WI38 (cell line): ENCODE measurements around the gene SERPINH1.

Experiments
- H3K4me3 ChIP-seq: 2 replicates; pipeline ENCODE4 v1.5.1; 2011; ENCODE audit warnings: low read depth, mild to moderate bottlenecking, control low read depth, low read length
- TF ChIP-seq, protein P1 (sequence below): IDR thresholded peaks from 2 replicates; pipeline ENCODE4 v1.5.1; 2012; ENCODE audit warnings: low read depth, mild to moderate bottlenecking, control low read depth, low read length

SERPINH1 gene

GRCh38 chr11:75601494-75601893, 39.4 kb downstream of the SERPINH1 start:
- TF ChIP-seq, protein P1, sequence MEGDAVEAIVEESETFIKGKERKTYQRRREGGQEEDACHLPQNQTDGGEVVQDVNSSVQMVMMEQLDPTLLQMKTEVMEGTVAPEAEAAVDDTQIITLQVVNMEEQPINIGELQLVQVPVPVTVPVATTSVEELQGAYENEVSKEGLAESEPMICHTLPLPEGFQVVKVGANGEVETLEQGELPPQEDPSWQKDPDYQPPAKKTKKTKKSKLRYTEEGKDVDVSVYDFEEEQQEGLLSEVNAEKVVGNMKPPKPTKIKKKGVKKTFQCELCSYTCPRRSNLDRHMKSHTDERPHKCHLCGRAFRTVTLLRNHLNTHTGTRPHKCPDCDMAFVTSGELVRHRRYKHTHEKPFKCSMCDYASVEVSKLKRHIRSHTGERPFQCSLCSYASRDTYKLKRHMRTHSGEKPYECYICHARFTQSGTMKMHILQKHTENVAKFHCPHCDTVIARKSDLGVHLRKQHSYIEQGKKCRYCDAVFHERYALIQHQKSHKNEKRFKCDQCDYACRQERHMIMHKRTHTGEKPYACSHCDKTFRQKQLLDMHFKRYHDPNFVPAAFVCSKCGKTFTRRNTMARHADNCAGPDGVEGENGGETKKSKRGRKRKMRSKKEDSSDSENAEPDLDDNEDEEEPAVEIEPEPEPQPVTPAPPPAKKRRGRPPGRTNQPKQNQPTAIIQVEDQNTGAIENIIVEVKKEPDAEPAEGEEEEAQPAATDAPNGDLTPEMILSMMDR: no peak
- no peak overlapping the region for H3K4me3 ChIP-seq

GRCh38 chr11:75602951-75603350, 40.9 kb downstream of the SERPINH1 start:
- H3K4me3 ChIP-seq: no peak overlapping the region
- TF ChIP-seq, protein P1: no peak

DNA sequence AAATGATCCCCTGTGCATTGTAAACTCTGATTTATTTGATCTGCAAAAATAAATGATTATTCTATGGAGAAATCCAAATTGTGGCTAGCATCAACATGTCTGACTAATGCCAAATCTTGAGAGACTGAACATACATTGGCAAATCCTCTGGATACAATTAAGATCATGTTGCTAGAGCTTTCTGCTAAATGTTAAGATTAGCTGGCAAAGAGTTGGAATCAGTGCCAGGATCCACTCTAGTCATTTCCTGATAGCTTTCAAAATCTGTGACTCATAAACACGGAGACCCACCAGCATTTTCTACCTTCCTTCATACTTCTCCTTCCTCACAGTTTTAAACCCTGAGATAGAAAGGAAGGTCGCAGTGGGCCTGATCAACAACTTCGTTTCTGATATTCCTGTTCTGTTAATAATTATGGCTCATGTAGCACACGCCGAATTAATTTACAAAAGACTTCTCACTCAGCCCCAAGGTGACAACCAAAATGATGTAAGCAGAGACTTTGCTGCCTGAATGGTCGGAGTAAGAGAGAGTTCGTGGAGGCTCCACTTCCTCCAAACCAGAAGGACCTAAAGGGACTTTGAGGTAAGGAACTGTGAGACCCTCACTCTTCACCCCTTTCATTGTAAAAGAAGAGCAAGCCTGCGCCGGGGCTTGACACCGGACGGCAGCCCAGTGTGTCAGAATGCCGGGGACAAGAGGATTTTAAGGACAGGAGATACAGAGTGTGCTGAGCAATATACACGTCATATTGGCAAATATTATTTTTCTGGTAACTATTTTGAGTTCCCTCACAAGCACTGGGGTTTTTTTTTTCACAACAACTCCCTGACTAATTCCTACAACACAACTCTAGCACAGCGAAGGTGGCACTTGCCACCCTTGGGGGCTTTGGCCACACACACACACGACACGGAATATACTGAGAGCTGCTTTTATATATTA, 42.0 kb downstream of the SERPINH1 start:
- TF ChIP-seq, protein P1: no peak
- no peak overlapping the region for H3K4me3 ChIP-seq

- TF ChIP-seq, protein P1: no peak
- no peak overlapping the region for H3K4me3 ChIP-seq
These were observed 44.0 kb downstream of the SERPINH1 start for GRCh38 chr11:75606099-75606498.

DNA sequence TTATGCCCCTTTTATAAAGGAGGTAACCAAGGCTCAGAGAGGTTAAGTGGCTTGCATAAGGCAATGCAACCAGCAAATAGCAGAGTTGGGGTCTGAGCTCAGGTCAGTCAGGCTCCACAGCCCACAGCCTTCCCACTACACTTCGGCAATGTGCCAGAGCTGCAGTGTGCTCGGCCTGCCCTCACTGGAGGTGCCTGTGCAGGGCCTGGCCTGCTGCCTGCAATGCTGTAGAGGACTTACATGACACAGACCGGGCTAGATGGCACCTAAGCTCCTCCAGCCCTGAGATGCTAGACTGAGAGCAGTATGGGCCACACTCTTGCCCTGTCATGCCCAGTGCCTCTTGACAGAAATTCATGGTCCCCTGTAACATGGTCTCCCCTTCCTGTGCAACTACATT, 49.8 kb downstream of the SERPINH1 start:
- no peak overlapping the region for H3K4me3 ChIP-seq
- TF ChIP-seq, protein P1: no peak

- no peak overlapping the region for H3K4me3 ChIP-seq
- TF ChIP-seq, protein P1: no peak
These were observed 53.7 kb downstream of the SERPINH1 start for GRCh38 chr11:75615751-75616150.

- TF ChIP-seq, protein P1: no peak
- no peak overlapping the region for H3K4me3 ChIP-seq
These were observed 54.2 kb downstream of the SERPINH1 start for GRCh38 chr11:75616281-75616680.
